A673 (cell line): ENCODE measurements around the gene MYL3.

Experiments
- CTCF ChIP-seq: fragments of 300-800, 200-600 bp; sonication (generic); conservative IDR thresholded peaks from 2 replicates; pipeline ENCODE4 v1.5.1; 2017; ENCODE audit warnings: low read depth, mild to moderate bottlenecking, antibody characterized with exemption, low read length, moderate library complexity, mixed read lengths
- EZH2 ChIP-seq: fragments of 200-600 bp; sonication (generic); IDR thresholded peaks from 2 replicates; pipeline ENCODE4 v1.6.1; 2017; ENCODE audit warnings: borderline replicate concordance, low read depth, mild to moderate bottlenecking, mixed read lengths, antibody characterized with exemption, low read length; ENCODE audit not compliant: poor library complexity, severe bottlenecking

DNA sequence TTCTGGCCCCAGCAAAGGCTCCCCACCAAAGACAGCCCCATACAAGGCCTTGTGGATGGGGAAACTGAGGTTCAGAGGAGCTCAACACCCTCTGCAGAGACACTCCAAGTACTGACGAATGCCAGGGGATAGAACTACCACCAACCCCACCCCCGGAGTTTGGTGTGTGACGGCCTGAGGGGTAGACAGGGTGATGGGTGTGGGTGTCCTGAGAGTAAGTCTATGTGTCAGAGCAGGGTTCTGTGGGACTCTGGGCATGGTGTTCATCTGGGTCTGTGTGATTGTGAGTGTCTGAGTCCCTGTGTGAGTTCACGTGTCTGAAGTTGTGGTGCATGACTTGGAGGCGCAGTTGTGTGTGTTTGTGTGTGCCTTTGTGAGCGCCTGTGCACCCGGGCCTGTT lies 21.7 kb upstream of the MYL3 start:
- TF ChIP-seq CTCF (no peak), EZH2 (no peak)
